Mucosa of descending colon (tissue), 3 donors: Measurements from ENCODE around the gene SAP30. TPM values are rescaled to one million over a fixed set of nuclear protein-coding genes. Genes with fewer than 3 reads are reported as not detected.

Source experiments
- ATAC-seq: fragments of 200-7000 bp; cut with Tn5 transposase; one replicate; pipeline ENCODE4 v1.9.1; 2020; ENCODE audit warnings: mild to moderate bottlenecking, moderate library complexity
- DNase-seq, 3 donors: peaks; one replicate each; pipeline ENCODE4 v3.0.0-alpha.2; 2020
- H3K36me3 ChIP-seq: fragments of 200-600 bp; one replicate; pipeline ENCODE4 v1.8.0; 2021; ENCODE audit warnings: low read depth, mild to moderate bottlenecking
- H3K4me1 ChIP-seq: fragments of 200-600 bp; one replicate; pipeline ENCODE4 v1.8.0; 2021; ENCODE audit warnings: low read depth, mild to moderate bottlenecking
- H3K4me3 ChIP-seq: fragments of 200-600 bp; one replicate; pipeline ENCODE4 v1.8.0; 2021; ENCODE audit warnings: mild to moderate bottlenecking
- H3K9me3 ChIP-seq: fragments of 200-600 bp; one replicate; pipeline ENCODE4 v1.8.0; 2021; ENCODE audit warnings: mild to moderate bottlenecking
- CTCF ChIP-seq: fragments of 200-600 bp; IDR thresholded peaks from one replicate; pipeline ENCODE4 v1.8.0; 2022; ENCODE audit warnings: antibody characterized with exemption, mild to moderate bottlenecking
- intact Hi-C, 2 donors: fragments of 100-400 bp; cut with DNase I in 1 of 2; cut with micrococcal nuclease in 1 of 2; formaldehyde crosslinking; loops; one replicate each; pipeline versions ENCODE4 v1.11.0 to v1.11.1; 2022; cut with DNase I, micrococcal nuclease
- total RNA-seq, 3 donors: library from RNA; stranded (reverse); fragmentation: NEBNext Ultra II Directional in 2 of 3; extraction: Animal tissue kit (Norgen Biotek cat#: 25700) in 2 of 3; gene quantifications; one replicate each; pipeline versions ENCODE4 v1.2.1 to v1.2.4, GENCODE V29; 2021 to 2023
- donor health status: DM: no; HTN: no; CAD: no; lungs with moderate emphysema.
- donor health status: DM: no; HTN: no; CAD: no.
- donor health status: DM: no; HTN: yes; CAD: no.

SAP30 gene
- total RNA-seq, 3 donors from 2014 or later: 3.8 to 22.6 (median 12.4) TPM

DNA sequence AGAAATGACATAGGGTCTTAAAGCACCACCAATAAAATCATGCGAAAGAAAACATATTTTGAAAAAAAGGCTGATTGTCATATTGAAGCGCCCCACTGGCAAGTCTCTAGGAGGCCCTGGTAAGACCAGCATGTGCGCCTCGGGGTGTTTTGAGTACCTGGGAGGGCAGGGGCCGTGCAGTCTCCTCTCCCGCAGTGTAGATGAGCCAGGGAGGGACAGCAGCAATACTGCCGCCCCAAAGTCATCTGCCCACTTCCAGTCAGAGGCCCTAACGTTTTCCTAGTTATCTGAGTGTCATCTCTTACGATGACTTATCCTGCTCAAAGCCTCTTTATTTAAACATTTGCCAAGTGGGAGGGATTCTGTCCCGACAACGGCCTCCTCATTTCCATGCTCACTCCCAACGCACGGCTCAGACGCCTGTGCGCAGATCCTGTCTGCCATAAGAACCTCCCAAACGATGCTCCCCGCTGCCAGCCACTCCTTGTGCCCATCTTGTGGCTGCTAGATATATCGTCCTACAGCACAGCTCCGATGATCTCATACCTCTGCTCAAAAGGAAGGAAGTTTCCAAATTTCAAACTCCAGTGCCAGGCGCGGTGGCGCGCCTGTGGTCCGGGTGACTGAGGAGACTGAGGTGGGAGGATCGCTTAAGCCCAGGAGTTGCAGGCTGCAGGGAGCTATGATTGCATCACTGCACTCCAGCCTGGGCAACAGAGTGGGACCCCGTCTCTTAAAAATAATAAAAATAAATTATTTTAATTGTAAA is 45.3 kb downstream of the SAP30 start:
- DNase-seq (peak in 1 of 3 donors; percentile 64), ATAC-seq (peak; percentile 33)
- H3K36me3 ChIP-seq: no peaks in the 10 kb centered on the region
- intact Hi-C loops: loop anchor here in 1 of 2 donors (5.0 to 10.0 kb wide), 2 partner anchors 101 to 404 kb away; no protein-coding TSS in a partner anchor
- no peak for TF ChIP-seq CTCF
- H3K4me1 ChIP-seq: no peaks in the 10 kb centered on the region
- no peak overlapping the region for H3K4me3 ChIP-seq
- H3K9me3 ChIP-seq: no peaks in the 10 kb centered on the region

DNA sequence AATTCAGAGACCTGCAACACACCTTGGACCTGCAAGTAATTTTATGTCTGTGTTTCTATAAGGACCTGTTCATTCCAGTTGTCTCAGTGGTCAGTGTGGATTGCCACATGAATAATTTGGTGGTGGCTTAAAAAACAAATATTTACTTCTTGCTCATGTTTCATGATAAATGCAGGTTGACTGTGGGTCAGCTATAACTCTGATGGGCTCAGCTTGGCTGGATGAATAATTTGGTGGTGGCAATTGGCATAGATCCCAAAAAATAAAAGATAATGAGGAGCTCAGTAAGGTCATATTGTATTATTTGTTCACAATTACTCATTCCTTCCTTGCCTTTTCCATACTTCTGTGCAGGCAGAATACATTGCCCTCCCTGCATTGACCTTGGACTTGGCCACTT is 47.1 kb downstream of the SAP30 start:
- Histone ChIP-seq H3K4me1 (no peaks in the 10 kb centered on the region), H3K36me3 (no peaks in the 10 kb centered on the region), H3K9me3 (no peaks in the 10 kb centered on the region), H3K4me3 (no peak overlapping the region)
- no peak for TF ChIP-seq CTCF
- intact Hi-C loops: loop anchor here in 1 of 2 donors (5.0 to 10.0 kb wide), 2 partner anchors 103 to 406 kb away; no protein-coding TSS in a partner anchor
- ATAC-seq (no peak), DNase-seq (no peak)

DNA sequence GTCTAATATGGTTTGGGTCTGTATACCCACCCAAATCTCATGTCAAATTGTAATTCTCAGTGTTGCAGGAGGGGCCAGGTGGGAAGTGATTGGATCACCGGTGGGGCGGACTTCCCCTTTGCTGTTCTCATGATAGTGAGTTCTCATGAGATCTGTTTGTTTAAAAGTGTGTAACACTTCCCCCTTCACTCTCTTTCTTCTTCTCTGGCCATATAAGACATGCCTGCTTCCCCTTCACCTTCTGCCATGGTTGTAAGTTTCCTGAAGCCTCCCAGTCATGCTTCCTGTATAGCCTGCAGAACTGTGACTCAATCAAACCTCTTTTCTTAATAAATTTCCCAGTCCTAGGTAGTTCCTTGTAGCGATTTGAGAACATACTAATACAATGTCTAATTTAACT is 47.9 kb downstream of the SAP30 start:
- TF ChIP-seq CTCF: no peak
- intact Hi-C loops: loop anchor here in 1 of 2 donors (5.0 to 10.0 kb wide), 2 partner anchors 104 to 406 kb away; no protein-coding TSS in a partner anchor
- H3K4me3 ChIP-seq: no peak overlapping the region
- H3K36me3 ChIP-seq: no peaks in the 10 kb centered on the region
- no peaks in the 10 kb centered on the region for H3K9me3 ChIP-seq
- no peak for DNase-seq
- ATAC-seq: no peak
- H3K4me1 ChIP-seq: no peaks in the 10 kb centered on the region

- Histone ChIP-seq H3K4me1 (no peaks in the 10 kb centered on the region), H3K9me3 (no peaks in the 10 kb centered on the region), H3K4me3 (no peak overlapping the region), H3K36me3 (no peaks in the 10 kb centered on the region)
- no peak for DNase-seq
- peak; percentile 45 for ATAC-seq
- intact Hi-C loops: loop anchor here (5.0 to 10.0 kb wide), 2 partner anchors 72 to 74 kb away; no protein-coding TSS in a partner anchor
- no peak for TF ChIP-seq CTCF
These were observed 49.6 kb downstream of the SAP30 start for GRCh38 chr4:173420324-173420752.

- intact Hi-C loops: loop anchor here (5.0 to 10.0 kb wide), 2 partner anchors 72 to 74 kb away; no protein-coding TSS in a partner anchor
- H3K9me3 ChIP-seq: no peaks in the 10 kb centered on the region
- ATAC-seq (no peak), DNase-seq (no peak)
- no peaks in the 10 kb centered on the region for H3K36me3 ChIP-seq
- no peaks in the 10 kb centered on the region for H3K4me1 ChIP-seq
- no peak for TF ChIP-seq CTCF
- H3K4me3 ChIP-seq: no peak overlapping the region
These were observed 50.0 kb downstream of the SAP30 start for GRCh38 chr4:173420801-173421200.
